Measurements from ENCODE around the gene HOXC4.
"Not testable (repeated sequence)": the region's sequence is repeated elsewhere in the genome, so short reads cannot be mapped to it uniquely, and the experiment has no call there.

The HOXC4 gene

GRCh38 chr12:54041097-54041690 is 12.4 kb upstream of the HOXC4 start:
- DNase-seq (ENCODE audit: low spot score): no peak

GRCh38 chr12:54042033-54042432 is 11.6 kb upstream of the HOXC4 start:
- not testable (repeated sequence) for DNase-seq (ENCODE audit: low spot score)

GRCh38 chr12:54042970-54043853 is 10.4 kb upstream of the HOXC4 start:
- DNase-seq (ENCODE audit: low spot score): no peak

GRCh38 chr12:54044425-54045103 is 9.1 kb upstream of the HOXC4 start:
- no peak for DNase-seq (ENCODE audit: low spot score)

GRCh38 chr12:54045401-54045800 is 8.2 kb upstream of the HOXC4 start:
- DNase-seq (ENCODE audit: low spot score): no peak

GRCh38 chr12:54045868-54046521 is 7.6 kb upstream of the HOXC4 start:
- DNase-seq (ENCODE audit: low spot score): no peak

- no peak for DNase-seq (ENCODE audit: low spot score)
Observed at GRCh38 chr12:54046809-54047159, 6.9 kb upstream of the HOXC4 start.

GRCh38 chr12:54047160-54047963 is 6.3 kb upstream of the HOXC4 start:
- DNase-seq (ENCODE audit: low spot score): no peak

GRCh38 chr12:54047964-54048303 is 5.7 kb upstream of the HOXC4 start:
- DNase-seq (ENCODE audit: low spot score): no peak

GRCh38 chr12:54048406-54049093 is 5.1 kb upstream of the HOXC4 start:
- DNase-seq (ENCODE audit: low spot score): no peak

GRCh38 chr12:54049108-54049507 is 4.5 kb upstream of the HOXC4 start:
- DNase-seq (ENCODE audit: low spot score): no peak

GRCh38 chr12:54050482-54050810 is 3.2 kb upstream of the HOXC4 start:
- no peak for DNase-seq (ENCODE audit: low spot score)

- no peak for DNase-seq (ENCODE audit: low spot score)
Observed at GRCh38 chr12:54051026-54051842, 2.4 kb upstream of the HOXC4 start.

GRCh38 chr12:54051874-54052437 is 1.7 kb upstream of the HOXC4 start:
- DNase-seq (ENCODE audit: low spot score): no peak

GRCh38 chr12:54052438-54053002 is 1.1 kb upstream of the HOXC4 start:
- no peak for DNase-seq (ENCODE audit: low spot score)

- DNase-seq (ENCODE audit: low spot score): no peak
Observed at GRCh38 chr12:54053003-54053750, 458 bp upstream of the HOXC4 start.

- DNase-seq (ENCODE audit: low spot score): no peak
Observed at GRCh38 chr12:54054742-54055194, 1.1 kb downstream of the HOXC4 start.

GRCh38 chr12:54055552-54055951 is 1.9 kb downstream of the HOXC4 start:
- DNase-seq (ENCODE audit: low spot score): no peak

- no peak for DNase-seq (ENCODE audit: low spot score)
Observed at GRCh38 chr12:54056110-54056509, 2.5 kb downstream of the HOXC4 start.

Data from COLO829 (cell line).